ENCODE results near the gene SLC30A2.
"Not testable (repeated sequence)": the region's sequence is repeated elsewhere in the genome, so short reads cannot be mapped to it uniquely, and the experiment has no call there.

Gene SLC30A2, protein sequence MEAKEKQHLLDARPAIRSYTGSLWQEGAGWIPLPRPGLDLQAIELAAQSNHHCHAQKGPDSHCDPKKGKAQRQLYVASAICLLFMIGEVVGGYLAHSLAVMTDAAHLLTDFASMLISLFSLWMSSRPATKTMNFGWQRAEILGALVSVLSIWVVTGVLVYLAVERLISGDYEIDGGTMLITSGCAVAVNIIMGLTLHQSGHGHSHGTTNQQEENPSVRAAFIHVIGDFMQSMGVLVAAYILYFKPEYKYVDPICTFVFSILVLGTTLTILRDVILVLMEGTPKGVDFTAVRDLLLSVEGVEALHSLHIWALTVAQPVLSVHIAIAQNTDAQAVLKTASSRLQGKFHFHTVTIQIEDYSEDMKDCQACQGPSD

DNA sequence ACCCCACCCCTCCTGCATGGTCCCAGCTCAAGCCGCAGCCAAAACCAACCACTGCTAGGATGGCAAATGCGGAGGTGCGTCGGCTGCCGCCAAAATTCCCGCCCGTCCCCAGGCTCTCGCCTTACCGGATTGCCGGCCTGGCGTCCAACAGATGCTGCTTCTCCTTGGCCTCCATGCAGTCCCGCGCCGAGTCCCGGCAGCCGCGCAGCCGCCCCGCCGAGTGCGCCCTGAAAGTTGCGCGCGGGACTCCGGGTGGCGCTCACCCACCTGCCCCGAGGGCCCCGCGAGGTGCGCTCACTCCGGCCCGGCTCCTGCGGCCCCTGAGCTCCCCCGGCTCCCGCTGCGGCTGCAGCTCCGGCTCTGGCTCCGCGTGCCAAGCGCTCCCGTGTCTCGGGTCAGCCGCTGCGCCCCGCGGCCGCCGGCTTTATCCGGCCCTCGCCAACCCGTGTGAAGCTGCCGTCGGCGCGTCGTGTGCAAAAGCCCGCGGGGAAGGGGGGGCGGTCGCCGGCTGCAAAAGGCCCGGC lies at the start of gene SLC30A2:
Gene SLC30A2, minus strand, starts transcription at position 397 of the 524 bp plus-strand sequence. Its CDS starts 222 bp downstream, at position 175.
- H3K4me3 Mint-ChIP-seq, result no peak within 1 kb of the TSS
- peaks cover 98% of the 10 kb centered on the region for H3K27me3 Mint-ChIP-seq
- H3K27ac Mint-ChIP-seq, result no peak within 1 kb of the TSS
- no peak for DNase-seq
- H3K9me3 Mint-ChIP-seq, result no peaks in the 10 kb centered on the region
- CTCF ChIA-PET, result interaction anchor here (1.3 kb wide), 1 partner anchor 9 kb away, joined by 4 read pairs; no protein-coding TSS in a partner anchor
- no peaks in the 10 kb centered on the region for H3K36me3 Mint-ChIP-seq
- peaks cover 4% of the 10 kb centered on the region for H3K4me1 Mint-ChIP-seq

DNA sequence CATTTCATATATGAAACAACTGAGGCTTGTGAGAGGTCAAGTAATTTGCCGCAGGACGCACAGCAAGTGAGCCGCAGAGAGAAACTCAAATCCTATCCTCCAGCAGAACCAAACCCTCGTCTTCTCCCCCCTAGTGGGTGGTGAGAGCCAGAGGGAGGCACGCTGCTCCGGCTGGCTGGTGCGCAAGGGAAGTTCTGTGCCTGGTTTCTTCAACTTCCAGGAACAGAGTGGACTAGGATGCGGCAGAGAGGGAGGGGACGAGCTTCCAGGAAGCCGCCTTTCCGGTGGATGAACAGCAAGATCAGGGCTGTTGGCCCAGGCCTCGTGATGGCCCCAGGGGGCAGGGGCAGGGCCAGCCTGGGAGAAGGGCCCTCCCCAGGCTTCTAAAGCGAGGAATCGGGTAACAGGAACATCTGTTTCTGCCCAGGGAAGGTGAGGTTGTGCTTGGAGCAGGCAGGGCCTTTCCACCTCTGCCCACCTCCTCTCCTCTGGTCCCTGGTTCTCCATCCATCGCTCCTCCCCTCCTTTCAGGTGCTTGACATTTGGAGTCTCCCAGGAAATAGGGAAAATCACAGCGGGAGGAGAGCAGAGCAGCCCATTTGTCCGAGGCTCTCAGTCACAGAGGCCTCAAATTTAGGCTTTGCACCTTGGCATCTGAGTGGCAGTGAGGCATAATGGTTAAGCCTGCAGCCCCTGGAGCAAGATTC lies 48.9 kb upstream of the SLC30A2 start:
- Mint-ChIP-seq H3K36me3 (no peaks in the 10 kb centered on the region), H3K4me3 (no peak overlapping the region), H3K9me3 (no peaks in the 10 kb centered on the region), H3K4me1 (peaks cover 6% of the 10 kb centered on the region), H3K27ac (no peak overlapping the region), H3K27me3 (peaks cover 58% of the 10 kb centered on the region)
- DNase-seq, result no peak
- CTCF ChIA-PET, result no interaction called here

DNA sequence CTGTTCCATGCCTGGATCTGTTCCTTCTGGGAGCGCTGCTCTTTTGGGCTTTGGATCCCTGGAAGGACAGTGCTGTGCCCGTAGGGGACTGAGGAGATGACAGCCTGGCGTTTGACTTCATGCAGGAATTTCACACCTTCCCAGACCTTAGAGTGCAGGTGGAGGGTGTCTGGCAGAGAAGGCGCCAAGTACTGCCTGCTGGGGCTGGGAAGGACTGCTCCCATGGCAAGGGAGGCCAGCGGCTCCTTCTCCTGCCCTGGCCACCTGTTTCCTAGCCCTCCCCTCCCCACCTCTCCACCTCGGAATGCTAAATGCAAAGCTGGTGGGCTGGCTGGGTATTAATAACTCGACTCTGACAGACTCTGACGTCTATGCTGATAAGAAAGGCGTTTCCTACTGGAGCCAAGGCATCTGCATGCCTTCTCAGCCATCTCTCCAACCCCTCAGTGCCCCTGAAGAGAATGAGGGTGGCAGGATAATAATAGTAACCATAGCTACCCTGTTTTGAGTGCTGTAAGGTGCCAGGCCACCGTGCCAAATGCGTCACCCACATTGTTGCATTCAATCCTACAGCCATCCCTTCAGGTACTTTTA lies 48.3 kb upstream of the SLC30A2 start:
- H3K27me3 Mint-ChIP-seq, result peaks cover 63% of the 10 kb centered on the region
- no peak overlapping the region for H3K27ac Mint-ChIP-seq
- CTCF ChIA-PET, result no interaction called here
- DNase-seq, result no peak
- H3K4me1 Mint-ChIP-seq, result peaks cover 6% of the 10 kb centered on the region
- no peak overlapping the region for H3K4me3 Mint-ChIP-seq
- no peaks in the 10 kb centered on the region for H3K9me3 Mint-ChIP-seq
- H3K36me3 Mint-ChIP-seq, result no peaks in the 10 kb centered on the region

DNA sequence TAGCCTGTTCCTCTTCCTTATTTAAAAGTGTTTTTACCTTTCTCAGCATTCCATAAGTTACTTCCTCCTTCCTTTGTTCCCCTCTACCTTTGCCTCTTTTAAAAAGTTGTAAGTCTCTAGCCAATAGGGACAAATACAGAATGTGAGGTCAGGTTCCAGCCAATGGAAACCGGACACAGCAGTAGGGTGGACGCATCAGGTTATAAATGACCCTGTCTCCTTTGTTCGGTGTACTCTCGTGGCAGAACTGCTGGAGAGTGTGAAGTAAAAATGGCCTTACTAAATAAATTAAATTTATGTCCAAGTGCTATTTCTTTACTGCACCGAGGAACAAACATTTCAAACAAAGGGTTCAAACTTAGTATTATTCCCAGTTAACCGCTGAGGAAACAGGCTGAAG lies 47.7 kb upstream of the SLC30A2 start:
- H3K9me3 Mint-ChIP-seq, H3K4me1 Mint-ChIP-seq, H3K27ac Mint-ChIP-seq, H3K4me3 Mint-ChIP-seq, DNase-seq, CTCF ChIA-PET, H3K36me3 Mint-ChIP-seq: not testable (repeated sequence)
- H3K27me3 Mint-ChIP-seq, result peaks cover 65% of the 10 kb centered on the region

DNA sequence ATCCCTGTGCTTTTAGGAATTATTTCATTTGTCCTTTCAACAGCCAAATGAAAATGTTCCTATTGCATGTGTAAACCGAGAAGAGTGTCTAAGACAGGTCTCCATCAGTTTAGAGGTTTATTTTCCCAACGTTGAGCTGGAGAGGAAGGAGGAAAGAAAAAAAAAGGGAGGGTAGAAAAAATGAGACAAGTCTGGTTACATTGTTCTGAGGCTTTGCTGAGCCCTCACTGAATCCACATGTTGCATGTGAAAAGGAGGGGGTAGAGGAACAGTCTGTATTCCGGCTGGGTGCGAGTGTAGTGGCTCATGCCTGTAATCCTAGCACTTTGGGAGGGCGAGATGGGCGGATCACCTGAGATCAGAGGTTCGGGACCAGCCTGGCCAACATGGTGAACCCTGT lies 46.5 kb upstream of the SLC30A2 start:
- Mint-ChIP-seq H3K4me3 (no peak overlapping the region), H3K4me1 (peaks cover 2% of the 10 kb centered on the region), H3K27me3 (peaks cover 66% of the 10 kb centered on the region), H3K9me3 (no peaks in the 10 kb centered on the region), H3K36me3 (no peaks in the 10 kb centered on the region), H3K27ac (no peak overlapping the region)
- no peak for DNase-seq
- CTCF ChIA-PET, result interaction anchor here (0.9 kb wide), 1 partner anchor 53 kb away, joined by 4 read pairs; no protein-coding TSS in a partner anchor

DNA sequence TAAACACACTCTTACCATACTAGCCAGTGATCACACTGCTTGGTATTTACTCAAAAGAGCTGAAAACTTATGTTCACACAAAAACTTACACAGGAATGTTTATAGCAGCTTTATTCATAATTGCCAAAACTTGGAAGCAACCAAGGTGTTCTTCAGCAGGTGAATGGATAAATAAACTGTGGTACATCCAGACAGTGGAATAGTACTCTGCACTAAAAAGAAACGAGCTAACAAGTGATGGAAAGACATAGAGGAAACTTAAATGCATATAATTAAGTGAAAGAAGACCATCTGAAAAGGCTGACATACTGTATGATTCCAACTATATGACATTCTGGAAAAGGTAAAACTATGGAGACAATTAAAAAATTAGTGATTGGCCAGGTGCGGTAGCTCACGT lies 45.0 kb upstream of the SLC30A2 start:
- CTCF ChIA-PET, result no interaction called here
- peaks cover 70% of the 10 kb centered on the region for H3K27me3 Mint-ChIP-seq

DNA sequence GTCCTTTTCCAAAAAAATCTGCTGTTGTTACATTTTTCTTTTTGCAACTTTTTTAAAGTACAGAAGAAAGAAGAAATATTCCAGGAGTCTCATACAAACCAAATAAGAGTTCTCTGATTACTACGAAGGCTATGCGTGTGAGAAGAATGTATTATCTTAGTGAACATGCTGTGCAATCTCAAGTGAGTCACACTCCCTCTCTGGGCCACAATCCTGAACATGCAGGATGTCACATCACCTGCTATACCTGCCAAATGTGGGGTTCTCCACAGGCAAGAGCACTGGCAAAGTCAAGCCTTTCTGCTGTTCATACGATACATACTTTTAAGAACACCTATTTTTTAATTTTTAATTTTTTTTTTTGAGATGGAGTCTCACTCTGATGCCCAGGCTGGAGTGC lies 43.2 kb upstream of the SLC30A2 start:
- H3K4me3 Mint-ChIP-seq, result no peak overlapping the region
- no peaks in the 10 kb centered on the region for H3K9me3 Mint-ChIP-seq
- no peaks in the 10 kb centered on the region for H3K4me1 Mint-ChIP-seq
- CTCF ChIA-PET, result no interaction called here
- no peak overlapping the region for H3K27ac Mint-ChIP-seq
- DNase-seq, result no peak
- no peaks in the 10 kb centered on the region for H3K36me3 Mint-ChIP-seq
- H3K27me3 Mint-ChIP-seq, result peaks cover 76% of the 10 kb centered on the region

More for the DNA sequence above, 45.0 kb upstream of the SLC30A2 start:
- Mint-ChIP-seq H3K4me3 (no peak overlapping the region), H3K9me3 (no peaks in the 10 kb centered on the region), H3K27ac (no peak overlapping the region), H3K36me3 (no peaks in the 10 kb centered on the region), H3K4me1 (no peaks in the 10 kb centered on the region)
- DNase-seq, result no peak

DNA sequence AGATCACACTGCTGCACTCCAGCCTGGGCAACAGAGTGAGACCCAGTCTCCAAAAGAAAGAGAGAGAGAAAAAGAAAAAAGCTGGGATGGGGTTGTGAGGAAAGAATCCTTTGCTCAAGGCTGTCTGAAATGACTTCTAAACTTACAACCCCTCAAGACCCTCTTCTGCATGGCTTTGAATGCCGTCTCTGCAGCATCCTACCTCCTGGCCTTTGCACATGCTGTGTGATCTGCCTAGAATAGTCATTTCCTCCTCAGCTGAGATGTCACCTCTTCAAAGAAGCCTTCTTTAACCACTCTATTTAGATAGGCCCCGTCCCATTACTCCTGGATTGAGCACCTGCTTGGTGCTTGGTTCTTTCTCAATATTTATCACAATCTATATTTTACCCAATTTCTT lies 38.9 kb upstream of the SLC30A2 start:
- no peaks in the 10 kb centered on the region for H3K36me3 Mint-ChIP-seq
- H3K27ac Mint-ChIP-seq, result no peak overlapping the region
- H3K4me1 Mint-ChIP-seq, result no peaks in the 10 kb centered on the region
- H3K4me3 Mint-ChIP-seq, result no peak overlapping the region
- peaks cover 68% of the 10 kb centered on the region for H3K27me3 Mint-ChIP-seq
- CTCF ChIA-PET, result interaction anchor here (1.2 kb wide), 1 partner anchor 85 kb away, joined by 3 read pairs; the partner anchor contains the start of gene ZNF593
- DNase-seq, result no peak
- H3K9me3 Mint-ChIP-seq, result no peaks in the 10 kb centered on the region

DNA sequence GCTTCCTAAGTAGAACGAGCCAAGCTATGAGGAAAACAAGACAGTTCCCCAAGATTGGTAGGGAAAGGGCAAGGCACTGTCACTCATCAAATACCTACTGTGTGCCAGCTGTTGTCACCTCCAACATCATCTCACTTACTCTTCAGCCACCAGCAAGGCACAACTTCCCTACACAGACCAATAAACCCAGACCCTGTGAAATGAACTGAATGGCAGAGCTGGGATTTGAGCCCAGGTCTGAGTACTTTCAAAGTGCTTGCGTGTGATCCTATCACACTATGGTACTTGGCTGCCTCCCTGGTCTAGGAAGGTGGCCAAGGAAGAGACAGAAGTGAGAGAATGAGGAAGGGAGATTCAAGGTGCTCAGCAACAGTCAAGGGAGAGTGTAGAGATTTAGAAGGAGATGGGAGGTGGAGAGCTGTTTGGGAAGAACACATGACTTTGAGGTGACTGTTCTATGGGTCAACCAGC lies 38.2 kb upstream of the SLC30A2 start:
- Mint-ChIP-seq H3K27me3 (peaks cover 69% of the 10 kb centered on the region), H3K9me3 (no peaks in the 10 kb centered on the region), H3K4me3 (no peak overlapping the region), H3K4me1 (no peaks in the 10 kb centered on the region), H3K27ac (no peak overlapping the region), H3K36me3 (no peaks in the 10 kb centered on the region)
- CTCF ChIA-PET, result interaction anchor here (1.0 to 1.6 kb wide), 2 partner anchors 61 to 106 kb away, joined by 3 to 5 read pairs; no protein-coding TSS in a partner anchor
- no peak for DNase-seq

DNA sequence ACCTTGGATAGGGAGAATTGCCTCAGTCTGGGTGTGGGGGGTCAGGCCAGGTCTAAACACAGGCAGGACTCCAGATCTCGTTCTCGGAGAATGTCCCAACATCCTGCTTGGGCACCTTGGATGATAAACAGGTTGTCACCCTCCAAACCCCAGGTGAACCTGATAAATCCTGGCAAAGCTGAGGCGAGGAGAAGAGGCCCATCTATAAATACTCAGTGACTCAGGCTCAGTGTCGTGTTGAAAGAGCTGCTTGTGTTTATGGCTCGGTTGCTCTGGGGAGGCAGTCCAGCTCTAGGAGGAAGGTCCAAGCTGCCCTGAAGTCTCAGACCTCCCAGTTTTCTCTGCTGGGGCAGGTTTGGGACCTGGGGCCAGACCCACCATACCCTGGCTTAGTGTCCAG lies 37.3 kb upstream of the SLC30A2 start:
- CTCF ChIA-PET, result interaction anchor here (1.0 to 1.6 kb wide), 2 partner anchors 62 to 107 kb away, joined by 3 to 5 read pairs; no protein-coding TSS in a partner anchor
- no peak overlapping the region for H3K27ac Mint-ChIP-seq
- peaks cover 71% of the 10 kb centered on the region for H3K27me3 Mint-ChIP-seq
- H3K4me3 Mint-ChIP-seq, result no peak overlapping the region
- no peaks in the 10 kb centered on the region for H3K9me3 Mint-ChIP-seq
- no peak for DNase-seq
- H3K36me3 Mint-ChIP-seq, result no peaks in the 10 kb centered on the region
- H3K4me1 Mint-ChIP-seq, result no peaks in the 10 kb centered on the region

DNA sequence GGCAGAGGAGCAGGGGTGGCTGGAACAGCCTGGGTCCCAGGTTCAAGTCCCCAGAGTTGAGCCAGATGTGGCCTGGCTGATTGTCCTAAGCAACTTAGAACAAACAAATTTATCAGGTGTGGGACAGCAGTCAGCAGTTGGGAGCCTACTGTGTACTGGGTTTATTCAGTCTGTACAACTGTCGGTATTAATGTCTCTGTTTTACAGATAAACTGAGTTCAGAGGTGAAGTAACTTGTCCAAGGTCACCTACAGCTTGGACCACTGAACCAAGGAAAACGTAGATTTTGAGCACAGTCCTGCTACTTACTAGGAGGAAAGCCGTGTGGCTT lies 36.1 kb upstream of the SLC30A2 start:
- H3K9me3 Mint-ChIP-seq, result no peaks in the 10 kb centered on the region
- H3K4me1 Mint-ChIP-seq, result no peaks in the 10 kb centered on the region
- CTCF ChIA-PET, result no interaction called here
- H3K27ac Mint-ChIP-seq, result no peak overlapping the region
- H3K27me3 Mint-ChIP-seq, result peaks cover 76% of the 10 kb centered on the region
- H3K4me3 Mint-ChIP-seq, result no peak overlapping the region
- no peak for DNase-seq
- no peaks in the 10 kb centered on the region for H3K36me3 Mint-ChIP-seq

DNA sequence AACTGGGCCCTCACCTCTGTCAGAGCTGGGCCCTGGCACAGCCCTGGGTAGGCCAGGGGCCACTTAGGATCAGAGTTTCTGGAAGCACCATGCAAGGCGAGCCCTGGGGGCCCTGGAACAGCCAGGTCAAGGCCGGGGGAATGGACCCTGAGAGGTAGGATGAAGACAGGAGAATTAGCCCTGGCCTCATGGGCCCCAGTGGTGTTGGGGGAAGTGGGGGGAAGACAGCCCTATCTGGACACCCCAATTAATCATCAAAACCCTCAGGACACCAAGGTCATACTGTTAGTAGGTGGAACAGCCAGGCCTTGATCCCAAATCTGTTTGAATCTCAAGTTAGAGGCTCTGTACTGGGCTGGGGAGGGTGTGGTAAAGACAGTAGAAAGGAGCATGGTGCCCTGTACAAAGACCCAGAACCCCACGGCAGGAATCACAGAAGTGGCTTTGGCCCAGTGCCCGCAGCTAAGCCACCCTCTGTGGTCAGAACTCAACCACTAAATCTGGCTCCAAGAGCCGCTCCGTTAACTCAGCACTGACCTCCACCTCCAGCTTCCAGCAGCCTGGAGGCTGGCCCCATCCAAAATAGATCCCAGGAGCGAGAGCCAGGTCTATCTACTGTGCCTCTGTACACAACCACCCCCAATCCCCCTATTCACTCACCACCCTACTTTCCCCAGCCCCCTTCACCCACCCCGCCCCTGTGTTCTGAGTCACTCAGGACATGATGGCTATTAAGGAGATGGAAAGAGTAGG lies 35.5 kb upstream of the SLC30A2 start:
- Mint-ChIP-seq H3K9me3 (no peaks in the 10 kb centered on the region), H3K27ac (no peak overlapping the region), H3K27me3 (peaks cover 82% of the 10 kb centered on the region), H3K36me3 (no peaks in the 10 kb centered on the region), H3K4me3 (no peak overlapping the region), H3K4me1 (peaks cover 3% of the 10 kb centered on the region)
- no peak for DNase-seq
- CTCF ChIA-PET, result no interaction called here

DNA sequence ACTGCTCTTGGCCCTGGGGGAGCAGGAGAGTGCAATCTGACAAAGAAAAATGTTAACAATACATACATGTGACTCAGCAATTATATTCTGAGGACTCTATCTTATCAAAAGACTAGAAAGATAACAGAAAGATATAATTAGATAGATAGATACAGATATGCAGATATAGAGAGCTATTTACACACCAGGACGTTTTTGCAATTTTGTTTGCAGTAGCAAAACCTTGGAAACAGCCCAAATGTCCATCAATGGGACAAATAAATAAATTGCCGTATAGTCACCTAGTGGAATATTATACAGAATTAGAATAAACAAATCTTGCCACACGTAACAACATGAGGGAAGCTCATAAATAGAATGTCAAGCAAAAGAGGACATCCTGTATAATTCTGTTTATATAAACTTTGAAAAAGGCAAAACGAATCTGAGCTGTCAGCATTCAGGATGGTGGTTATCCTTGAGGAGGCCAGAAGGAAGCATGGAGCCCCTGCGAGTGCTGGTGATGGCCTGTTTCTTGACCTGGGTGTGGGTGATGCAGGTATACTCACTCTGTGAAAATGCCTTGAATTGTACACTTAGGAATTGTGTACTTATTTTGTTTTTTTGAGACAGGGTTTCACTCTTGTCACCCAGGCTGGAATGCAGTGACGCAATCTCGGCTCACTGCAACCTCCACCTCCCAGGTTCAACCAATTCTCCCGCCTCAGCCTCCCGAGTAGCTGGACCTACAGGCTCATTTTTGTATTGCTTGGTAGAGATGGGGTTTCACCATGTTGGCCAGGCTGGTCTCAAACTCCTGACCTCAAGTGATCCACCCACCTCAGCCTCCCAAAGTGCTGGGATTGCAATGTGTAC lies 34.3 kb upstream of the SLC30A2 start:
- Mint-ChIP-seq H3K27ac (no peak overlapping the region), H3K36me3 (no peaks in the 10 kb centered on the region), H3K9me3 (no peaks in the 10 kb centered on the region), H3K4me3 (no peak overlapping the region), H3K27me3 (peaks cover 80% of the 10 kb centered on the region), H3K4me1 (peaks cover 16% of the 10 kb centered on the region)
- DNase-seq, result no peak
- CTCF ChIA-PET, result no interaction called here
